Endothelial cell of umbilical vein (primary cell): ENCODE results near the gene EXOC3. TPM values are rescaled to one million over a fixed set of nuclear protein-coding genes. Genes with fewer than 3 reads are reported as not detected.

Source experiments
- BruUV-seq: library from RNA; stranded (reverse); fragments of 400-500 nt; replicated peaks from 2 replicates; lab custom pipeline; 2021; lab: Mats Ljungman, UMichigan
- CTCF ChIA-PET: fragments of 300-600, 350-600 bp; sonication (Branson Sonifier 250); formaldehyde crosslinking; loops from one replicate; lab custom pipeline; 2021; ENCODE audit warnings: antibody characterized with exemption, inconsistent platforms; lab: Charles Lee
- POLR2A ChIA-PET: fragments of 300-600, 350-600 bp; sonication (Branson Sonifier 250); formaldehyde crosslinking; loops from one replicate; lab custom pipeline; 2021; ENCODE audit warnings: antibody characterized with exemption, inconsistent platforms; lab: Charles Lee
- DNase-seq: peaks from one replicate; pipeline ENCODE4 v3.0.0-alpha.2; 2011; ENCODE audit warnings: low read depth, low spot score
- FAIRE-seq: peaks from 2 replicates; lab custom pipeline; 2011; peaks lifted over from hg19 to GRCh38; lab: Jason Lieb, UNC
- H2AFZ ChIP-seq: 2 replicates; pipeline ENCODE4 v1.6.0; 2012; ENCODE audit warnings: low read depth, low read length, control low read depth, inconsistent platforms
- H3K27ac ChIP-seq: 2 replicates; pipeline ENCODE4 v1.5.1; 2011; ENCODE audit warnings: low read depth, mild to moderate bottlenecking, control low read depth, low read length, moderate library complexity; ENCODE audit not compliant: insufficient read depth
- H3K27me3 ChIP-seq, 2 experiments: 2 replicates each; pipeline versions ENCODE4 v1.6.0 to v1.6.1; 2011; ENCODE audit warnings: low read length in 2 of 2, mixed read lengths in 1 of 2; ENCODE audit not compliant: control insufficient read depth in 2 of 2, insufficient read depth in 2 of 2
- H3K36me3 ChIP-seq, 2 experiments: 2 replicates in 1 of 2; 3 replicates in 1 of 2; pipeline ENCODE4 v1.5.1; 2011; ENCODE audit warnings: low read length in 2 of 2, mild to moderate bottlenecking in 1 of 2, moderate library complexity in 1 of 2; ENCODE audit not compliant: control insufficient read depth in 2 of 2, insufficient read depth in 2 of 2; ENCODE audit errors: extremely low read depth in 1 of 2
- H3K4me1 ChIP-seq: 3 replicates; pipeline ENCODE4 v1.5.1; 2011; ENCODE audit warnings: mild to moderate bottlenecking, low read length; ENCODE audit not compliant: control insufficient read depth, insufficient read depth; ENCODE audit errors: extremely low read depth
- H3K4me2 ChIP-seq: 2 replicates; pipeline ENCODE4 v1.6.1; 2011; ENCODE audit warnings: low read length, control low read depth, mixed read lengths; ENCODE audit not compliant: insufficient read depth
- H3K4me3 ChIP-seq, 3 experiments: fragments of 200-600 bp in 1 of 3; sonication (generic), shearing (Covaris generic) in 1 of 3; replicated peaks in 1 of 3; 2 replicates each; pipeline ENCODE4 v1.5.1; 2011 to 2016; ENCODE audit warnings: control low read depth in 3 of 3, low read length in 3 of 3, mild to moderate bottlenecking in 2 of 3, inconsistent platforms in 1 of 3, low read depth in 1 of 3, moderate library complexity in 1 of 3; ENCODE audit not compliant: insufficient read depth in 1 of 3
- H3K79me2 ChIP-seq: 2 replicates; pipeline ENCODE4 v1.6.0; 2012; ENCODE audit warnings: low read length, inconsistent platforms; ENCODE audit not compliant: control insufficient read depth, insufficient read depth
- H3K9ac ChIP-seq: replicated peaks from 2 replicates; pipeline ENCODE3; 2011; ENCODE audit warnings: low read length, control low read depth; ENCODE audit not compliant: insufficient read depth; ENCODE audit errors: extremely low read depth
- H3K9me1 ChIP-seq: replicated peaks from 3 replicates; pipeline ENCODE4 v1.6.0; 2011; ENCODE audit warnings: mild to moderate bottlenecking, low read length; ENCODE audit not compliant: control insufficient read depth, insufficient read depth; ENCODE audit errors: extremely low read depth
- H3K9me3 ChIP-seq: replicated peaks from 2 replicates; pipeline ENCODE4 v1.5.1; 2012; ENCODE audit warnings: low read length, inconsistent platforms; ENCODE audit not compliant: control insufficient read depth, insufficient read depth
- H4K20me1 ChIP-seq: replicated peaks from 2 replicates; pipeline ENCODE3; 2011; ENCODE audit warnings: mild to moderate bottlenecking, low read length; ENCODE audit not compliant: control insufficient read depth, insufficient read depth; ENCODE audit errors: extremely low read depth
- EZH2 ChIP-seq: IDR thresholded peaks from 2 replicates; pipeline ENCODE4 v1.6.1; 2012; ENCODE audit warnings: borderline replicate concordance, low read depth, mild to moderate bottlenecking, moderate library complexity, low read length, inconsistent platforms; ENCODE audit not compliant: severe bottlenecking
- GATA2 ChIP-seq: IDR thresholded peaks from 2 replicates; pipeline ENCODE4 v1.7.0; 2011; ENCODE audit warnings: low read depth, mild to moderate bottlenecking, moderate library complexity, mixed read lengths, low read length; ENCODE audit not compliant: insufficient read length, insufficient read depth
- JUN ChIP-seq: IDR thresholded peaks from 2 replicates; pipeline ENCODE4 v1.6.1; 2011; ENCODE audit warnings: borderline replicate concordance, low read depth; ENCODE audit not compliant: insufficient read length, insufficient read depth
- MAX ChIP-seq: IDR thresholded peaks from 2 replicates; pipeline ENCODE4 v1.6.1; 2011; ENCODE audit not compliant: insufficient read depth, insufficient read length
- MYC ChIP-seq: IDR thresholded peaks from one replicate; pipeline ENCODE4 v1.6.1; 2011; ENCODE audit warnings: mild to moderate bottlenecking, low read depth, low read length
- POLR2A ChIP-seq: IDR thresholded peaks from 2 replicates; pipeline ENCODE4 v1.6.1; 2012; ENCODE audit warnings: low read depth, mild to moderate bottlenecking, control low read depth, low read length
- POLR2AphosphoS5 ChIP-seq: IDR thresholded peaks from 2 replicates; pipeline ENCODE4 v1.6.1; 2012; ENCODE audit warnings: low read depth, mild to moderate bottlenecking, control low read depth, low read length, moderate library complexity; ENCODE audit not compliant: insufficient read depth
- dilution Hi-C: fragments of 300-500 bp; cut with MboI; formaldehyde crosslinking; loops from one replicate; pipeline ENCODE4 v1.15.0; 2019; ENCODE audit warnings: low sequenced_read_pairs; ENCODE audit not compliant: extremely low pct_ligation_motif_present
- intact Hi-C: fragments of 100-400 bp; cut with micrococcal nuclease; formaldehyde crosslinking; loops from one replicate; pipeline ENCODE4 v1.10.0; 2022
- polyA plus RNA-seq, 4 experiments: library from polyadenylated mRNA; depleted of rRNA in 3 of 4; stranded (reverse) in 3 of 4; unstranded in 1 of 4; fragments of >200 nt; gene quantifications; 2 replicates each; pipeline versions ENCODE4 v1.2.1 to v1.2.3, GENCODE V29; 2011 to 2012; ENCODE audit warnings: missing spikeins in 1 of 4
- total RNA-seq: library from RNA; stranded (reverse); gene quantifications from 2 replicates; pipeline ENCODE4 v1.2.3, GENCODE V29; 2021
- TF ChIP-seq, protein P1 (sequence below), 2 donors: IDR thresholded peaks; 1 replicate in 1 of 2; 2 replicates in 1 of 2; pipeline ENCODE4 v1.5.1; 2011; ENCODE audit warnings: low read length in 2 of 2, mild to moderate bottlenecking in 2 of 2, moderate library complexity in 2 of 2, control low read depth in 1 of 2, inconsistent platforms in 1 of 2, low read depth in 1 of 2; ENCODE audit not compliant: insufficient read depth in 1 of 2; ENCODE audit errors: extremely low read depth in 1 of 2

EXOC3 gene
- total and polyA plus RNA-seq, 2 donors (not counting 3 experiments of a cell fraction or from before 2014, with no cell fraction given), result 26.4 to 52.9 TPM

- no peak for FAIRE-seq
- Histone ChIP-seq H3K4me3 (no peak overlapping the region), H3K79me2 (no peaks in the 10 kb centered on the region), H4K20me1 (no peaks in the 10 kb centered on the region), H3K27me3 (no peaks in the 10 kb centered on the region), H3K9me1 (no peaks in the 10 kb centered on the region), H3K9ac (no peak overlapping the region), H3K4me2 (no peak overlapping the region), H2AFZ (no peak overlapping the region), H3K27ac (no peak overlapping the region), H3K9me3 (no peaks in the 10 kb centered on the region), H3K4me1 (peaks cover 10% of the 10 kb centered on the region), H3K36me3 (no peaks in the 10 kb centered on the region)
- intact Hi-C loops, result no loop called here
- TF ChIP-seq, protein P1, sequence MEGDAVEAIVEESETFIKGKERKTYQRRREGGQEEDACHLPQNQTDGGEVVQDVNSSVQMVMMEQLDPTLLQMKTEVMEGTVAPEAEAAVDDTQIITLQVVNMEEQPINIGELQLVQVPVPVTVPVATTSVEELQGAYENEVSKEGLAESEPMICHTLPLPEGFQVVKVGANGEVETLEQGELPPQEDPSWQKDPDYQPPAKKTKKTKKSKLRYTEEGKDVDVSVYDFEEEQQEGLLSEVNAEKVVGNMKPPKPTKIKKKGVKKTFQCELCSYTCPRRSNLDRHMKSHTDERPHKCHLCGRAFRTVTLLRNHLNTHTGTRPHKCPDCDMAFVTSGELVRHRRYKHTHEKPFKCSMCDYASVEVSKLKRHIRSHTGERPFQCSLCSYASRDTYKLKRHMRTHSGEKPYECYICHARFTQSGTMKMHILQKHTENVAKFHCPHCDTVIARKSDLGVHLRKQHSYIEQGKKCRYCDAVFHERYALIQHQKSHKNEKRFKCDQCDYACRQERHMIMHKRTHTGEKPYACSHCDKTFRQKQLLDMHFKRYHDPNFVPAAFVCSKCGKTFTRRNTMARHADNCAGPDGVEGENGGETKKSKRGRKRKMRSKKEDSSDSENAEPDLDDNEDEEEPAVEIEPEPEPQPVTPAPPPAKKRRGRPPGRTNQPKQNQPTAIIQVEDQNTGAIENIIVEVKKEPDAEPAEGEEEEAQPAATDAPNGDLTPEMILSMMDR (IDR thresholded peaks at IDR 0.05; ENCODE audit: extremely low read depth in 1 of 2, insufficient read depth in 1 of 2, low read depth in 1 of 2, low read length in 2 of 2), result no peak
- no peak for TF ChIP-seq JUN
- no peak for TF ChIP-seq GATA2
- no peak for TF ChIP-seq MAX
- TF ChIP-seq MYC, result no peak
- no peak for TF ChIP-seq POLR2A
- no peak for TF ChIP-seq POLR2AphosphoS5
- no peak for TF ChIP-seq EZH2
- ChIA-PET CTCF (interaction anchor here (1.0 to 1.4 kb wide), 2 partner anchors 9 to 84 kb away, joined by 3 read pairs; partner anchors contain the start of gene AHRR), POLR2A (no interaction called here)
- BruUV-seq, result no TSS peak
- no peak for DNase-seq
- dilution Hi-C loops, result no loop called here
Measured at GRCh38 chr5:405421-405820, 37.6 kb upstream of the EXOC3 start.
